NCI-H226 (cell line): ENCODE measurements around the gene CUX1.
"Not testable (repeated sequence)": the region's sequence is repeated elsewhere in the genome, so short reads cannot be mapped to it uniquely, and the experiment has no call there.

Source experiments
- DNase-seq: peaks from one replicate; pipeline ENCODE4 v3.0.0-alpha.2; 2015

The CUX1 gene

GRCh38 chr7:101824440-101824839 is 7.0 kb downstream of the CUX1 start:
- no peak for DNase-seq

- no peak for DNase-seq
Measured at GRCh38 chr7:101826081-101826835, 8.8 kb downstream of the CUX1 start.

GRCh38 chr7:101828301-101829020 is 11.0 kb downstream of the CUX1 start:
- DNase-seq = no peak

GRCh38 chr7:101829374-101829773 is 11.9 kb downstream of the CUX1 start:
- no peak for DNase-seq

- no peak for DNase-seq
Measured at GRCh38 chr7:101829821-101830220, 12.4 kb downstream of the CUX1 start.

GRCh38 chr7:101831396-101831795 is 14.0 kb downstream of the CUX1 start:
- DNase-seq = not testable (repeated sequence)

- no peak for DNase-seq
Measured at GRCh38 chr7:101832205-101832631, 14.8 kb downstream of the CUX1 start.

GRCh38 chr7:101832685-101833375 is 15.4 kb downstream of the CUX1 start:
- DNase-seq = no peak

- DNase-seq = no peak
Measured at GRCh38 chr7:101833799-101834198, 16.4 kb downstream of the CUX1 start.

- no peak for DNase-seq
Measured at GRCh38 chr7:101835136-101835535, 17.7 kb downstream of the CUX1 start.

GRCh38 chr7:101837433-101837832 is 20.0 kb downstream of the CUX1 start:
- DNase-seq = not testable (repeated sequence)

GRCh38 chr7:101838837-101839483 is 21.5 kb downstream of the CUX1 start:
- no peak for DNase-seq

- no peak for DNase-seq
Measured at GRCh38 chr7:101841328-101841727, 23.9 kb downstream of the CUX1 start.

- DNase-seq = no peak
Measured at GRCh38 chr7:101843293-101844271, 26.2 kb downstream of the CUX1 start.

GRCh38 chr7:101845974-101846373 is 28.5 kb downstream of the CUX1 start:
- no peak for DNase-seq

- DNase-seq = no peak
Measured at GRCh38 chr7:101846800-101847538, 29.5 kb downstream of the CUX1 start.

GRCh38 chr7:101848208-101848951 is 31.0 kb downstream of the CUX1 start:
- DNase-seq = no peak

- not testable (repeated sequence) for DNase-seq
Measured at GRCh38 chr7:101849314-101849713, 31.9 kb downstream of the CUX1 start.

- DNase-seq = not testable (repeated sequence)
Measured at GRCh38 chr7:101852364-101852763, 34.9 kb downstream of the CUX1 start.

GRCh38 chr7:101853684-101854083 is 36.3 kb downstream of the CUX1 start:
- no peak for DNase-seq
